DND-41 (cell line): Measurements from ENCODE around the gene FNBP1L.

ENCODE experiments used
- CTCF ChIP-seq: IDR thresholded peaks from 2 replicates; pipeline ENCODE4 v1.5.1; 2012; ENCODE audit warnings: borderline replicate concordance, low read length, moderate library complexity, mild to moderate bottlenecking; ENCODE audit not compliant: poor library complexity, severe bottlenecking; ENCODE audit errors: extremely low read depth
- EZH2 ChIP-seq: IDR thresholded peaks from 3 replicates; pipeline ENCODE4 v1.6.1; 2012; ENCODE audit warnings: borderline replicate concordance, low read depth, mild to moderate bottlenecking, moderate library complexity, low read length, inconsistent platforms; ENCODE audit not compliant: severe bottlenecking

- no peak for TF ChIP-seq CTCF
- TF ChIP-seq EZH2 = no peak
These were observed 149.8 kb downstream of the FNBP1L start for GRCh38 chr1:93597709-93598108.
